HG03520 (cell line): ENCODE data around the gene NUBP2.
"Not testable (repeated sequence)": the region's sequence is repeated elsewhere in the genome, so short reads cannot be mapped to it uniquely, and the experiment has no call there.

Source experiments
- ATAC-seq: cut with Tn5 transposase; IDR thresholded peaks from one replicate; pipeline ENCODE4 v1.9.1; 2021; ENCODE audit warnings: mild to moderate bottlenecking, moderate library complexity; ENCODE audit not compliant: unreplicated experiment

NUBP2 gene

DNA sequence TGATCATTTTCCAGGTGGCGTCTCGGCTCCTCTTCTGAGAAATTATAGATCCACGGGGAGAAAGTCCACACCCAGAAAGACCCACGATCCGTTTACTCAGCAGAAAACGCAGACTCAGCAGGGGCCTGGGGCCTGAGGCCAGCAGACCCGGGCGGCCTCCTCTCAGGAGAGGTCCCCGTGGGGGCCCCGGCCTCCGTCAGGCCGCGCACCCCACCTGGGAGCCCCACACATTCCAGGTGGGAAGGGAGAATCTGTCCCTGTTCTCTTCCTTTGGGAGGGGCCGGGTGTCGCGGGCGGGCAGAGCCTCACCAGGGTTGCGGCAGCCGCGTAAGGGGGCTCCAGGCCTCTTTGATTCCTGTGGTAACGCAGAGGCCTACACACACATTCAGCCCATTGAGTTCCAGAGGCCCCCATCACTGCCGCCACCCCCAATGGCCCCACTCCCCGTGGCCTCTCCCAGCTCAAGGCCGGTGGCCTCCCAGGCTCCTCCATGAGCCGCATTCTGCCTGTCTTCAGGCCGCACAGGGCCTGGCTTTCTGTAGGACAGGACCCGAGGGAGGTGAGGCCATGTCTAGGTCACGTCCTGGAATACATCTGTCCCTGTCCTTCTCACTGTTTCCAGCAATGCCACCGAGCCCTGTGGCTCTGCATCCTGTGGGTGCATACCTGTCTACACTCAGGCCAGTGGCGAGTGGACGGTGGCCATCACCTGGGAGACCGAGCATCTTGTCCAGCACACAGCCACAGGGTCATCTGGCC, 12.3 kb downstream of the NUBP2 start:
- ATAC-seq: no peak

DNA sequence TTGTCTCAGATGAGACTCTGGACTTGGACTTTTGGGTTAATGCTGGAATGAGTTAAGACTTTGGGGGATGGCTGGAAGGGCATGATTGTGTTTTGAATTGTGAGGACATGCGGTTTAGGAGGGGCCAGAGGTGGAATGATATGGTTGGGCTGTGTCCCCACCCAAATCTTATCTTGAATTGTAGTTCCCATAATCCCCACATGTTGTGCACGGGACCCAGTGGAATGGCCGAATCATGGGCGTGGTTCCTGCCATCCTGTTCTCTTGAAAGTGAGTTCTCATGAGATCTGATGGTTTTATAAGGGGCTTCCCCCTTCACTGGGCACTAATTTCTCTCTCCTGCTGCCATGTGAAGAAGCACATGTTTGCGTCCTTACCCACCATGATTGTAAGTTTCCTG, 16.5 kb downstream of the NUBP2 start:
- ATAC-seq: not testable (repeated sequence)

DNA sequence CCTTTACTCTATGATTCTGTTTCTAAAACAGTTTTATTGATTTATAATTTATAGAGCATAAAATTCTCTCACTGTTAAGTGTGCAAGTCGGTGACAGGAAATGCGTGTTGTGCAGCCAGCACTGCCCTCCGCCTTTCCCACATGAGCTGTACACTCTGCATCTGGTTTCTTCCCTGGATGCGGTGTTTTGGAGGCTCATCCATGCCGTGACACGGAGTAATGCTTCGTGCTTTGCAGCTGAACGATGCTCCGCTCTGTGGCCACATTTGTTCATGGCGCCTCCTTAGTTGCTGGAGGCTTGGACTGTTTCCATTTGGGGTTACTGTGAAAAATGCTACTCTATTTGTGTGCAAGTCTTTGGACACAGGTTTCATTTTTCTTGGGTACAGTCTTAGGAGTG, 17.9 kb downstream of the NUBP2 start:
- ATAC-seq: no peak

DNA sequence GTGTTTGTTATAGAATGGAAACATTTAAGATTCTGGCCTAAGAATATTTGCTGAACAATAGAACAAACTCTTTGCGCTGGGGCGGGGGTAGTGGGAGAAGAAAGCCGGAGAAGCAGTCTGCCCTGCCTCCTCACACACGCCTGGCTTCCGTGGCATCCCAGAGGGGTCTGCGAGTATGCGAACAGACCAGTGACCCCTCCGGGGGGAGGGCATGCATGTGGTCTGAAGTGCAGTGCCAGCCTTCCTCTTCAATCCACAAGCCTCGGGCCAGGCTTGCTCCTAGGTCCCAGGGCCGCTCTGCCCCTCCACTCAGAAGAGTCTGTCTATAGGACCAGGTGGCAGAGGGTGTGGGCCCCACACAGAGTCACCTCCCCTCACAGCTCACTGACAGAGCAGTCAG, 24.9 kb downstream of the NUBP2 start:
- no peak for ATAC-seq

DNA sequence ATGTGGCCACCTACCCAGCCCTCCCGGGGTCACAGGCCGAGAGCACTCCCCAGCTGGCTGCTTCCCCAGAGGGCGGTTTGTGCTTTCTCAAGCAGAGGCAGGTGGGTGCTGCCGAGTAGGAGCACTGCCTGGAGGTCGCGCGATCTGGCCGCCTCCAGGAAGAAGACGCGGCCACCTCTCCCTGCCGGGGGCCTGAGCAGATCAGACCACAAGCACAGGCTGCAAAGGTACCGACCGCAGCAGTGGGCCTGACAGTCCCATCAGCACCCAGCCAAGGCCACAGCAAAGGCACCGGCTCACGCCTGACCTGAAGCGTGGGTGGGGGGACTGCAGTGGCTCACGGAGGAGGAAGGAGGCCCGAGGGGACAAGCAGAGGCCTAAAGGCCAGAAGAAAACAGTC, 25.9 kb downstream of the NUBP2 start:
- ATAC-seq: no peak

DNA sequence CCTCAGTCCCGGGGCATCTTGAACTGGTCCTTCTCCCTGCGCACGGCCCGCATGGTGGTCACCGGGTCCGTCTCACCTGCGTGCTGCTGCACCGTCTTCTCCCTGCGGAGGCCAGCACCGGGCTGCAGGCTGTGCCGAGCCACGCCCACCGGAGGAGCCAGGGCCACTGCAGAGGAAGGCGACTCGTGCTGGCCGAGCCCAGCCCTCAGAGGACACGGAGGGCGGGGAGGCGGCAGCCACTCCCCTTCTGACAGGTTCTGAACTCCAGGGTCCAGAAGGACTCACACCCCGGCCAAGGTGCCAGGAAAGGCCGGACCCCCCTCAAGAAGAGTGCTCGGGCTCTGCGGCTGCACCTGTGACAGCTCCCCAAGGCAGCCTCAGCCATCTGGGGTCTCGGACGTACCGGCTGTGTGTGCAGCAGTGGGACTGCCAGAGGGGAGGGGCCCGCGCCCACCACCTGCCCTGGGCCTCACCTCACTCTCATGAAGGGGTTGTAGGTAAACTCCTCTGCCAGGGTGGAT, 26.6 kb downstream of the NUBP2 start:
- no peak for ATAC-seq

DNA sequence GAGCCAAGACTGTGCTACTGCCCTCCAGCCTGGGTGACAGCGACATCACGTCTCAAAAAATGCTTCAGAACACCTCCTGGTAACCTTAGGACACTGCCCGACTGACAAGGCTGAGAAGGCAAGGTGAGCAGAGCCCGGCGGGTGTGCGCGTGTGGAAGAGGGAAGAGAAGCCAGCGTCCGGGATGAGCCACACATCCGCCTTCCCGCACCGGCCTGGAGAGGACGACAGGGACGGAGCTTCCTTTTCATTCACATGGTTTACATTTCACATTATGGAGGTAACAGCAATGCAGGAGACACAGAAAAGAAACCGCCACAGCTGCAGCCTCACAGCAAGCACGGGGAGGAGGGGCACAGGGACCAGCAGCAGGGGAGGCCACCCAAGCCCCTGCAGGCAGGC, 27.3 kb downstream of the NUBP2 start:
- no peak for ATAC-seq

DNA sequence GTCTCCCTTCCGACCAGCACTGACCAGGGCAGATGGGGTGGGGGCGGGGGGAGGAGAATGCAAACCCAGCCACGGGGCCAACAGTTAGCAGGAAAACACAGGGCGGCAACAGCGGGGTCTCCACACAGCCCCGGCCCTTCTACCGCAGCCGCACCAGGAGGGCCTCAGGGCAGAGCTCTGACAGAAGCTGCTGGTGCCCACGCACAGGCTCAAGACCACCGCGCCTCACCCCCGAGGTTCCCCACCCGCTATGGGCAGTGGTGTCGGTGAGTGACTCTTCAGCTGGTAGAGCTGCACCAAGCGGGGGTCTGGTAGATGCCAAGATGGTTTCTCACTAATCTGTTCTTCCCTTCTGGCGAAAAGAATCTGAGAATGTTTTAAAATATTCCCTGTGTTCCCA, 27.8 kb downstream of the NUBP2 start:
- no peak for ATAC-seq

DNA sequence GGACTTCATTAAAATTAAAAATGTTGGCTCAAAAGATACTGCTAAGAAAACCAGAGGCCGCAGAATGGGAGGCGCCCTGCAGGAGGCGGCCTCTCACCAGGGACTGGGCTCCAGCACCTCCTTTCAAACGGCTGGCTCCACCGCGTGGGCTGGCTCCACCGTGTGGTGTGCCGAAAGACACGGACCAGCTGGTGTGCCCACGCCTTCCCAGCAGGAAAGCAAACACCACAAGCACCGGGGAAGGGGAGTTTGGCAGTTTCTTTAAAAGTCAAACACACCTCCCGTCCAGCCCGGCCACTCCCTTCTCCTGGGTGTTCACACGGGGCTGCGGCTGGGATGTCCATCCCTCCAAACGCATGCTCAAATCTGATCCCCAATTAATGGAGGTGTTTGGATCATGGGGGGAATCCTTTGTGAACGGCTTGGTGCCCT, 30.0 kb downstream of the NUBP2 start:
- ATAC-seq: no peak

DNA sequence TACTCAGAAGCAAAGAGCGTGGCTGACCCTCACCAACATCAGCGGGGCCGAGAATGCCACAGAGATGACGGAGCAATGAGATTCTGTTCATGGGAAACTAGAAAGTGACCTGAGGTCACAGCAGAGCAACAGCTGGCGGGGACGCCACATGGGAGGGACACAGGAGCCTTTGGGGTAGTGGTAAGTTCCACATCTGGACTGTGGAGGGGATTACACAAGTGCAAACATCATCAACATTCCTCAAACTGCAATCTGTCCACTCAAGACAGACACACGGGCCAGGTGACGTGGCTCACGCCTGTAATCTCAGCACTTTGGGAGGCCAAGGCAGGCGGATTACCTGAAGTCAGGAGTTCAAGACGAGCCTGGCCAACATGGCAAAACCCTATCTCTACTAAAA, 32.7 kb downstream of the NUBP2 start:
- no peak for ATAC-seq

DNA sequence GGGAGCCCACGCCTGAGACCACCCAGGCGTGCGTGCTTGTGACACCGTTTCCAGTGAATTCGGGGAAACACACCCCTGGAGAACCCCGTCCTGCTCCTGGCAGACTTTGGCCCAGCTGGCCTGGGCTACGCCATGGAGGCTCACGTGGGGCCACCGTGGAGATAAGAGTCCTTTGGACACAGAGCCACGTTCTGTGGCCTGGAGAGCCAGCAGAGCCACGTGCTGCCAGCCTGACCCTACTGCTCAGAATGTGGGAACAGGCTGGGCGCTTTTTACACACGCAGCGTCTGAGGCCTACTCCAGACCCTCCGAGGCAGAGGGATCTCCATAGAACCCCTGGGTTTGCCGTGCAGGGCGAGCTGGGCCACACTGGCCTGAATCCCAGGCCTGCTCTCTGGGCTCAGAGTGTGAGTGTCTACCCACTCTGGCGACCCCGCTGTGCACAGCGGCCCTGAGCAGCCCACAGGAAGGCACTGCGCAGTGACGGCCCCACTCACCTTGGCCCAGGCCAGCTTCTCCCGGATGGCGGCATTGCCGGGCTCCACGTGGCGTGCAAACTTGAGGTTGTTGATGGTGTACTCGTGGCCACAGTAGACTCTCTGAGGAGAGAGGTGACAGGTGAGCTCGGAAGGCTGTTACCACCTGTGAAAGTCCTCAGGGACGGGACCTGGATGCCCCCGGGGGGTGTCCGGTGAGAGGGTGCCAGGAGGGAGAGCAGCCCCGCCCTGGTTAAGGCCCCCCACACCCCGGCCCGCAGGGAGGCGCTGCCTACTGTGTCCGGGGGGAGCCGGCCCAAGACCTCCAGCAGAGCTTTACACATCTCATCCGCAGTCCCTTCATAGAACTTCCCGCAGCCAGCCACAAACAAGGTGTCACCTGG, 33.9 kb downstream of the NUBP2 start:
- no peak for ATAC-seq

DNA sequence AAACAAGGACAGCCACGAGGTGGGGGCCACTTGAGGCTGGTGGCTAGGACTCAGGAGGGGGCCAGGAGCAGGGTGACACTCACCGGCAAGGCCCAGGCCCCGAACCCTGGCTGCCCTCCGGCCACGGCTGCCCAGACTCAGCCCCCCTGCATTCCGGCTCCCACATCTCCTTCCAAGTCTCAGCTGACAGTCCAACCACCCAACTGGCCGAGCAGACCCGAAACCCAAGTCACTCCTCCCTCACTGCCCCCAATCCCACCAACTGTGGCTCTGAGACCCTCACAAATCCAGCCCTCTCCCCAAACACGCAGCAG, 34.5 kb downstream of the NUBP2 start:
- ATAC-seq: no peak

DNA sequence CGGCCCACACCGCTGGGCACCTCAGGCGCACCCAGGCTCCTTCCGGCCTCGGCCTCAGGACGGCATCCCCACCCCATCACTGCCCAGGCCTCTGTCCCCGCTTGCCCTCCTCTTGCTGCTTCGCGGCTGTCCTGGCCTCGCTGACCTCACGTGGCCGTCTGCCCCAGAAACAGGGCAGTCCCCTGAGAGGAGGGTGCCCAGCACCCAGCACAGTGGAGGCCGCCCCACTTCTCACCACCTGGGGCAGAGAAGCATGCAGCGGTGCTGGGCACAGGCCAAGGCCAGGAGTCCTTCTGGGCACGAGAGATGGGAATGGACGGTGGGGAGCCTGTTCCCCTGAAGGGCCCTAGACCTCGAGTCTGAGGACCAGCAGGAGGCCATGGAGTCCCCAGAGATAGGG, 35.0 kb downstream of the NUBP2 start:
- ATAC-seq: no peak

DNA sequence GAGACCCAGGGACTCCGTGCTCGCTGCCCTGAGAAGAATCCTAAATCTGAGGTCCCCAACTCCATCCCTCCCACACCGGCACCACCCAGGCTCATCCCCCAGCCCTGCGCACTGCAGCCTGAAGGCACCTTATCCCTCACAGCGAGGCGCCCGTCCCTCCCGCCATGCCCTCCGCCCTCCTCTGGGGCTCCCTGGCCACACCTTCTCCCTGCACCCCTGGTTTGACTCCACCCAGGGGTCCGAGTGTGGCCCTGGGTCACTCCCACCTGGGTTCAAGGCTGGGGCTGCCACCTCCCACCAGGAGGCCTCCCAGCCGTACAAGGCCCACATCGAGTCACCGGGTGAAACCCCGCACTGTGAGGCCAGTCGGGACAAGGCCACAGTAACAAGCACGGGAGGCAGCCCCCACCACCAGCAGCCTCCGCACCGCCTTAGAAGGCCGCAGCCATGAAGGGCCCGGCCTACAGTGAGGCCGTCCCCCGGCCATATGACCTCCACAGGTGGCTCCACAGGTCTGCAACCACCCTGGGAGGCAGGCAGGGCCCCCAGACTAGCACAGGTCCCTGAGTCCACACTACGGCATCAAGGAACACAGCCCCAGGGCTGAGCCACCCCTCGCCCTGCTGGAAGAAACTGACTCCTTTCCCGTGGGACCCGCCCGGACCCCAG, 35.6 kb downstream of the NUBP2 start:
- ATAC-seq: no peak

DNA sequence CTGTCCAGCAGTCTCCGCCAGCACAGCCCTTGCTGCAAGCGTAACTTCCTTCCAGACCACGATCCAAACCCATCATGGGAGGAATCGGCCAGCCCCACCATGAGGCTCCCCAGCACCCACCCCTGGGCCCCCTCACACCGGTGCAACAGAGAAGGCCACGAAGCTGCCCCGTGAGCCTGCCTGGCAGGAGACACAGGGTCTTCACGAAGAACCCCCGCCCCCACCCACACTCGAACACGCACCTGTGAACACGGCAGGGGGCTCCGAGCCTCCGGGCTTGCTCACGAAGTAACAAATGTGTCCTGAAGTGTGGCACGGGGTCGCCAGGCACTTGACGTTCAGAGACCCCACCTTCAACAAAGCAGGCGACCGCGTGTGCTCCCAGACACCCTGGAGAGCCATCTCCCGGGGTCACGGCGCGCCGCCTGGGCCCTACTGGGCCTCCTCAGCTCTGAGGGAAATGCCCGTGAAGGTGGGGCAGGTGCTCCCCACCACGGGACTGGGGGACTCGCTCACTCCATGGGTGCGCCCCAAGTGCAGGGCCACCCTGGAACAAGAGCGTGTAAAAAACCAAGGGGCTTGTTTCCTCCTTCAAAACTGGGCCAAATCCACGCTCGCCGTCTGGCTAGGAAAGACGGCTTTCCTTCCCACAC, 36.2 kb downstream of the NUBP2 start:
- ATAC-seq: no peak

DNA sequence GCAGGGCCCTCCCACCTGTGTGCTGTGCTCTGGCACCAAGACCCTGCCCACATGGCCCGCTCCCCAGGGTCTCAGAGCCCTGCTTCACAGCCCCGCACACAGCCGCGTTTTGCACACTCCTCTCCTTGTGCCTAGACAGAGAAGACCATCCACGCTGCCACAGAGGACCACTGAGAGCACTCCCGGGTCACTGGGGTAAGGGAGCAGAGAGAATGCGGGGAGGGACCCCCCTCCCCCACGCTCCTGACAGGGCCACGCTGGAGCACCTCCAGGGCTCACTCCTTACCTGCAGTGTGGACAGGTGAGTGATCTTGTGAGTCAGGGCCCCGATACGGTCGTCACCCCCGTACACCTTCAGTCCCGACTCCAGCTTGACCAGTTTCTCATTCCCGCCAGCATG, 36.9 kb downstream of the NUBP2 start:
- ATAC-seq: no peak

DNA sequence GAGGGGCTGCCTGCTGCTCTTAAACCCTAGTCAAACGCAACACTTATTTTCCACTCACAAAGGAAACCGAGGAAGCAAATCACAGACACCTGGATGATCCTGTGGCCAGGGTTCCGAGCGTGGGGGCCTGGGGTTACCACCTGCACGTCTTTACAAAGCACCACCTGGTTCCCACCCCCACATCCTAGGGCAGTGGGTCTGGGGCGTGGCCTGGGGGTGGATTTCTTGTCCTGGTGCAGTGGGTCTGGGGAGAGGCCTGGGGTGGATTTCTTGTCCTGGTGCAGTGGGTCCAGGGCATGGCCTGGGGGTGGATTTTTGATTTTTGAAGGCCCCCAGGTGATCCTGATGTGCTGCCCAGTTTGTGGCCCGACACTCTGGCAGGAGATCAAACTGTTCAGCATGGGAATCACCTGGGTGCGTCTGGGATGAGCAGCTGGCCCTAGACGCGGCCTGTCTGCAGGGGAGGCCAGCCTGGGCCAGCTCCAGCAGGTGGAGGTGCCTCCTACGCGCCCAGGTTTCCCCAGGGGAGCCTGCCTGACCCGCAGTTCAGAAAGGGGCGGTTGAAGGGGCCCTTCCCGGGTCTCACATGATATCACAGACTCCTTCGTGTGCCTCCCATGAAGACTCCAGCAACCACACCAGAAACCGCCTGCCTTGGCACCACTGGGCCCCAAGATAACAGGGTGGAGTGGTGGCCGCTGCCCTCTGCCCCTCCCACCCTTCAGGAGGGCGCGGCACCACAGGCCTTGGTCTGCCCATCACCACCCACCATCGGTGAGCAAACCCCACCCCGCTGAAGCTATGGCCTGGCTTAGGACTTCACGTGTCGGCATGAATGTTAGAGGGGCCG, 37.6 kb downstream of the NUBP2 start:
- no peak for ATAC-seq

DNA sequence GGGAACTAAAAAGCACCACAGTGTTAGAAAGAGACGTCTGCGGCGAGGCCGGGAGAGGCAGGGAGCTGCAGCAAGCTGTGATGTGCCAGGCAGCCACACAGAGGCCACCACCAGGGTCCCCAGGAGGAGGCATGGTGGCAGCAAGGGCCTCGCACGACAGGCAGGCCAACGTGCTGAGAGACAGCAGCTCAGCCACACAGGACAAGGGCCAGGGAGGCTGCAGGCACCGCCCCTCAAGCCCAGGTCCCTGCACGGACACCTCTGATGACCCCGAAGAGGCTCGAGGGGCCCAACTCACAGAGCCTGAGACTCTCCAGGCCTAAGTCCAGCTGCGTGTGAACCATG, 38.2 kb downstream of the NUBP2 start:
- no peak for ATAC-seq

DNA sequence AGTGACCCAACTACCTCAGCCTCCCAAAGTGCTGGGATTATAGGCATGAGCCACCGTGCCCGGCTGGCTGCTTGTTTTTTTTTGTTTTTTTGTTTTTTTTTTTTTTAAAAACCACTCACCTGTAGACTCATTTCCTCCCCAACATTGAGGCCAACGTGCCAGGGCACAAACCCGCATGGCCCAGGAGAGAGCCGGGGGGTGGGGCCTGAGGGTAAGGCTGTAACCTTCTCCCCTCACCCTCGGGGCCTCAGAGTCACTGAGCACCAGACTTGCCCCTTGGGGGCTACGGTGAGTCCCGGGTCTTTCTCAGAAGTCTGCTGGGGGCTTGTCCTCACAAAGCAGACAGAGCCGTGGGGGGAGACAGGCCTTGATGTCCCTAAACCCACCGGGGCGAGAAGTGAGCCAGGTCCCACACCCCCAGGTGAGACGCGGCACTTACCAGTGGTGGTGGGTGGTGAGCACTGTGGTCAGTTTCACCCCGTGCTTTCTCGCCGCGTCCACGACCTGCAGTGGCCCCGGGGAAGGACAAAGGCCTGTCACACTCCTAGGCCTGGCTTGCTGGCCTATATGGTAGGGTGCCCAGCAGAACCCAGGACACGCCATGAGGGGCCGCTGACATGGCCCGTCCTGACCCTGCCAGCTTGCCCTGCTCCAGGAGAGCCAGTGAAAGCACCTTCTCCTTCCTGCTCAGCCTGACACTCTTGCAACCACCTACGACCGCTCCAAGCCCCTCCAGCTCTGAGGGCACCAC, 39.3 kb downstream of the NUBP2 start:
- no peak for ATAC-seq

DNA sequence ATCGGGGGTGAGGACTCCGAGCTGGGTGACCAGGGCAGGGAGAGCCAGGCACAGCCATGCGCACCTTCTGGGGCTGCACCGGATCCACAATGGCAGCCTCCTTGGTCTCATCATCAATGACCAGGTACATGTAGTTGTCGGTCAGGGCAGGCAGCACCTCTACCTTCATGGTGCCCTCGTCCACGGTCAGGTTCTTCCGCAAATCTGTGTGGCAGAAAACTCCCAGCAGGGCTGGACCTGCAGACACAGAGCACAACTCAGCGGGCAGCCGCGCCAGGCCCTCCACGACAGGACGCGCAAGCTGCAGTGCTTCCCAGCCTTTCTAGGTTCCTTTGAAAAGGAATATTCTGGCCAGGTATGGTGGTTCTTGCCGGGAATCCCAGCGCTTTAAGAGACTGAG, 40.0 kb downstream of the NUBP2 start:
- no peak for ATAC-seq
